DMS153 treated with DMSO at 0.1 percent for 48 hours (cell line): Measurements from ENCODE around the gene MAP1LC3B.
A peak's percentile ranks its signal among the peaks of the same experiment; 100 is the strongest.

Experiments
- DNase-seq: peaks from one replicate; lab custom pipeline; 2025; ENCODE audit not compliant: unreplicated experiment; lab: John Stamatoyannopoulos, UW

Gene MAP1LC3B

GRCh38 chr16:87391950-87392820, at the start of gene MAP1LC3B:
Gene MAP1LC3B, plus strand, starts transcription at chr16:87392336. Its CDS starts 92 bp downstream, at chr16:87392428.
- DNase-seq: peak; percentile 91

DNA sequence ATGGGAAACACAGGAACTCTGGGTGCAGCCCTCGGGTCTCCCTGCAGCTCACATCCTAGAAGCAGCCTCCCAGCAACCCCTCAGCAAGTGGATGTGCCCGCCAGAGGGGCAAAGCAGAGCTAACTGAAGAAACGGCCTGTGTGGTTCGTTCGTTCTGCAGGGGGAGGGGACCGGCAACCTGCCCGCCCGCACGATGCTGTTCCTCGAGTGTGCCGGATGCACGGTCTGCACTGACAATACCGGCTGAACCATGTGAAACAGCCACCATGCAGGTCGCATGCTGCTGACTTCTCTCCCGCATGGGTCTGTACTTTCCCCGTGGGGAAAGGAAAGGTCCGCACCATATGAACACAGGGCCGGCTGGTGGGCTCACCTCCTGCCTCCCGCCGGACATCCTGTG, 49.6 kb upstream of the MAP1LC3B start:
- DNase-seq: no peak

GRCh38 chr16:87342978-87343752, 49.0 kb upstream of the MAP1LC3B start:
- DNase-seq: no peak

DNA sequence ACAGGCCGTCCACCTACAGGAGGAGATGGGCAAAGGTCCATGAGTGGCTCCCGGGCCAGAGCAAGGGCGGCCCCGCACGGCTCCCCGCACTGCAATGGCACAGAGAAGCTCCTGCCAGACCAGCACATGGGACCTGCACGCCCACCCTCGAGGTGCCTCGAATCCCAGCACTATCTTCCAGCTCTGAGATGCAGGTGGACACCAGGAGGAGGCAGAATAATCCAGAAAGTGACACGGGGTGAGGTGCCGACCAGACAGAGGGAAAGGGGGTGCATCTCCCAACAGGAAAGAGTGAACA, 48.4 kb upstream of the MAP1LC3B start:
- DNase-seq: no peak

GRCh38 chr16:87344165-87344930, 47.8 kb upstream of the MAP1LC3B start:
- no peak for DNase-seq

DNA sequence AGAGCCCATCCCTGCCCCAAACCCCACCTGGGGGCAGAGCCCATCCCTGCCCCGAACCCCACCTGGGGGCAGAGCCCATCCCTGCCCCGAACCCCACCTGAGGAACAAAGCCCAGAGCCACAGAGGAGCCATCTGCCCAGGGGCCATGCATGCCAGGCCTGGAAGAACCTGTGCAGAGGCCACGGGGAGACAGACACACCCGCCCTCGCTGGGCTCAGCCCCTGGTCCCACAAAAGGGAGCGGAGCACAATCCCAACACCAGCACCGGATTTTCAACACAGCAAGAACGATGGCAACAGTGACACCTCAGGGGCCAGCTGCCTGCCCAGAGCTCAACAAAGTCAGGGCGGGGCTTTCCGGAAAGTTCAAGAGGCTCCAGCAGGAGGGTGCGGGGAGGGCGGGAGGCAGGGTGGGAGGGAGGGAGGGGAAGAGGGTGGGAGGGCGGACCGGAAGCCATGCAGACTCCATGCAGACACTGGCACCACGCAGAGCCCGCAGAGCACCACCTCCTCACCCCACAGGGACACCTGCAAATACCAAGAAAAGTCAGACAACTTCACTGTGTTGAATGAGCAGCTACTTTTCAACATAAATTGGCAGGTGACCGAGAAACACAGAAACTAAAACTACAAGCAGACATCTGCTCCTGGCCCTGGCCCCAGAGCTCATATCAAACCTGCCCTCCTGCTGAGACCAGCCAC, 47.1 kb upstream of the MAP1LC3B start:
- peak; percentile 66 for DNase-seq

DNA sequence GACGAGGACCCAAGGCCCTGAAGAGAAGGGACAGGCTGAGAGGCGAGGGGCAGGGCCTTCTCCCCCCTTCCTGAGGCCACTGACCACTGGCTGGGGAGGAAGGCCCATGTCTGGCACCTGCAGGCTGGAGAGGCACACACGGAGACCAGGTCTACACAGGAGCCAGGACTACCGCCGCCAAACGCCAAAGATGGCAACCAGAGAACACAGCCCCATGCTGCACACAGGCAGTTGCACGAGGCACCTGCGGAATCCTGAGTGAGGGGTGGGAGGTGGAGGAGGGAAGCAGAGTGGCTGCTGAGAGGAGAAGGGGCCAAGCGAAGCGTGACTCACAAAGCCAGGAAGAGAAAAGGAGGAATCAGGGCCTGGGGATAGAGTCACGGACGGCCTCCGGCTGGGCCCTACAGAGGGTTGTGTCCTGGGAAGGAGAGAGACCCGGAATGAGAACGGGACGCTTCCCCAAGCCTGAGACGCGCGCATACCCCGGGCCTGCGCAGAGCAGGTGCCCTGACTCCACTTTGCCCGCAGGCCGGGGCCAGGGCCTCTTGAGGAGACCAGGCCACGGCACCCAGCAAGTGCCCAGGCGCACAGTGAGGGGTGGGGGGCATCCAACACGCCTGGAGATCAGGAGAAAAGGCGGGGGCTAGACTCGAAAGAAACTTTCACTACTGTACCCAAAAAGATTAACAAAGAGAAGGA, 46.3 kb upstream of the MAP1LC3B start:
- no peak for DNase-seq

DNA sequence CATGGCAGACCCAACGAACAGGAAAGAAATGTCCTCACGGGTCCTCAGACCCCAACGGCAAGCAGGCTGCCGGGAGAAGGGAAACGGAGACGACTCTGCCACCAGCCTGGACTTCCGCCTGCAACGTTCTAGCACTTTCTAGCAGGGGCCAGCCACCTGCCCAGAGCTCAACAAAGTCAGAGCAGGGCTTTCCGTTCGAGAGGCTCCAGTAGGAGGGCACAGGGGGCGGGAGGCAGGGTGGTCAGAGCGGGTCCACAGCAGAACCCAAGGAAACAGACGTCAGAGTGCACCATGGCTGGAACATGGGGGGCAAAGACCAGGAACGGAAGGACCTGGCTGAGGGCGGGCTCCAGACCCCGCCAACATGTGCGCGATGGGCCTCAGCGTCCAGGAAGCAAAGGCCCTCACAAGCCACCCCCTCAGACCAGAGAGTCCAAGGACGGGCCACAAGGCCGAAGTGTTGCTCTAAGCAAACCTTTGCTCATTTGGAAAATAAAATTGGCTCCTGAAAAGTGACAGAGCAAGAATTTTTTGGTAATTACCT, 45.5 kb upstream of the MAP1LC3B start:
- DNase-seq: no peak

DNA sequence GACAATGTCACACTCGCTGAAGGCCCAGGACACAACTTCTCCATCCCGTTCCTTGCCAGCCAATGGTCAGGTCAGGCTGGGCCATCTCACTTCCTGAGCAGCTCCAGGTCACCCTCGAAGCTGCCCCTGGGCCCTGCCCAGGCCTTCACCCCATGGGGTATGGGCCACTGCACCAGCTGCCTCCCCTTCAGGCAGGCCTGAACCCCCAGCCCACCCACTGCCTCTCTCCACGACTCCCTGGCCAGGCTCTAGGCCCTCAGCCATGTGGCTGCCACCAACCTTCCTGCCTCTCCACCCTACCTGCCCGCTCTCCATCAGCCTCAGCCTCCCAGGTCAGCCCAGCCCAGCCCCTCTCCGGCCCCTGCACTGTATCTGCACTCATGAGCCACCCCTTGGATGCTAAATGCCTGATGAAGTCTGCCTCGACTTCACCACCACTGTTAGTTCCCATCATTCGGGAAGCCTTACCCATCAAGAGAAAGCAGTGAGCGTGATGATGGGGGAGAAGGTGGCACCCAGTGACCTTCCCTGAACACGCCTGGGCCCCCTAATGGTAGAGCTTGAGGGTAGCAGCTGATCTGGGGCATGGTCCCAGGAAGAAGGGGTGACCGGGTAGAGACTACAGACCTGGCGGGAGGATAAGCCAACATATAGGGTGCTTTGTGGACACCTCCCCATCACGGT, 44.1 kb upstream of the MAP1LC3B start:
- no peak for DNase-seq

DNA sequence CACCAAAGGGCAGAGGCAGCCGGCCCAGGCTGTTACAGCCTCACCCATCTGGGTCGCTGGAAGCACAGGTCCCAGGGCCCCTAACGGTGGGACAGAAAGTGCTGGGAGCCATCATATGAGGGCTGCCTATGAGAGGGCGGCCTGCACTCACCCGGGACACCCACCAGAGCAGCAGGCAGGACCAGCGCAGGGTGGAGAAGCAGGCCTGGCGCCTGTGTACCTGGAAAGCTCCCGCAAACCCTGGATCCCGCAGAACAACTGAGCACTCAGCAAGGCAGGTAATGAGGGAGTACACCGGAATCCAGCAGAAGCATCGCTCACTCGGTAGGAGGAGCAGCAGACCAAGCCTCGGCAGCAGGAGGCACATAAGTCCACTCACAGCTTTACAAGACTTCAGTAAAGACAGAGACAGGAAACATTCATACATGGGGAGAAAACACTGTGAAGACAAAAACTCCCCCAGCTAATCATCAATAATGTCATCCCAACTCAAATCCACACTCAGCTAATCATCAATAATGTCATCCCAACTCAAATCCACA, 43.4 kb upstream of the MAP1LC3B start:
- DNase-seq: no peak

DNA sequence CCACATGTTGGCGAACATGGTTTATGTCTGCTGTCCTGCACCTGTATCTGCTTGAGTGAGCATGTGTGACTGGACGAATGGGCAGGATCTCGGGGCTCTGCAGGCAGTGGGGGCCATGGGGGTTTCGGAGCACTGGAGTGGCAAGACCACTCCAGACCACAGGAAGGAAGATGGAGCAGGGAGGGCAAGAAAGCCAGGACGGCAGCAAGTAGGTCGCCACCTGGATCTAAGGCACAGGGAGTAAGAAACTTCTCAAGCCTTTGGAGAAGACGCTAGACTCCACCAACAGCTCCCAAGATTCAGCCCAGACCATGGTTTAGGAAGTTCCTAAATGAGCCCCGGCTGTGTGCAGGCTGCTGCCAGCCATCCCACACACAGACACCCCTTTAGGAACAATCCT, 42.1 kb upstream of the MAP1LC3B start:
- no peak for DNase-seq

DNA sequence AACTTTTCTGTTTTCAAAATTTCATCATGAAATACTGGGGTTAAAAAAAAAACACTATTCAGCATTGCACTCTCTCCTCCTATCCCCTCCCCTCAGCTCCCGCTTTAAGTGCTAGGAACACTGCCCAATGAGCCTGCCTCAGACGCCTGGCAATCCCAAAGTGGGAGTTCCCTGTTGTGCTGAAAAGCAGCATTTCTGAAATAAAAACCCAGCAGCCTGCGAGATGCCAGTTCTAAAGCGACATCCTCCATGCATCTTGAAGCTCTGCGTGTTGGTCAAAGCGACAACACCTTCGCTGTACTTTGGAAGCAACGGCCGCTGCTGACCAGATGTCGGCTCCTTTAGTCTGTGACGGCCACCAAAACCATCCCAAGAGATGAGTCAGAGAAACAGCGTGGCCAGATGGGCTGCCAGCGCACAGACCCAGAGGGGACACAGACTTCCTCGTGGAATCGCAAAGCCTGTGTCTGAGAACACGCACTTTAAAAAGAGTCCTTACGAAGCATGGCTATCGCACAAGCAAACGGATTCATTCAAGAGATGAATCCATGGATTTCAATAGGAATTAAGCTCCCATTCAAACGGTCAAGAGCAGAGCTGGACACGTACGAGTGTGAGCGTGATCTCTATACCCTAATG, 41.3 kb upstream of the MAP1LC3B start:
- DNase-seq: no peak

DNA sequence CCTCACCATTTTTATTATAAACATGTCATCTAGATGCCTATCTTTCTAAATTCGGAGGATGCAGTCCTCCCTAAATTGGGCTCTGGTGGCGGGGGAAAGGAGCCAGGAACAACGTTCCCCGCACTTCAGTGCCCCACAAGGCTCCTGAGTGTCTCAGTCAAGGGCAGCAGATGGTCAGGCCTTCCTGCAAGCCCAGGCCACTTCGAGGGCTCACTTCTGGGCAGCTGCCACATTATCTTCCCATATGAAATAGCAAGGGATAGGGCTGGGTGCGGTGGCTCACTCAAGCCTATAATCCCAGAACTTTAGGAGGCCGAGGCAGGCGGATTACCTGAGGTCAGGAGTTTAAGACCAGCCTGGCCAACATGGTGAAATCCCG, 40.8 kb upstream of the MAP1LC3B start:
- DNase-seq: no peak

GRCh38 chr16:87352818-87353217, 39.3 kb upstream of the MAP1LC3B start:
- DNase-seq: no peak

DNA sequence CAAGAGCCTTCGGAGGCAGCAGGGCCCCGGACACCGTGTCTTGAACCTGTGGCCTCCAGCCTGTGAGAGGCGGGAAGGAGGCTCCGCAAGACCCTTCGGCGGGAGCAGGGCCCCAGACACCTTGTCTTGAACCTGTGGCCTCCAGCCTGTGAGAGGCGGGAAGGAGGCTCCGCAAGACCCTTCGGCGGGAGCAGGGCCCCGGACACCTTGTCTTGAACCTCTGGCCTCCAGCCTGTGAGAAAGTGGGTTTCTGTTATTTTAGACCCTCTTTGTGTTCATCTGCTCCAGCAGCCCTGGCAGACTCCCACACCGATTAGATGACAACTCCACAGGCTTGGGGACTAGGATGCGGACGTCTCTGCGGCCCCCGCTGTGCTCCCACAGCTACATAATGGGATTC, 38.5 kb upstream of the MAP1LC3B start:
- no peak for DNase-seq

GRCh38 chr16:87356491-87356853, 35.7 kb upstream of the MAP1LC3B start:
- no peak for DNase-seq

- DNase-seq: no peak
Observed at GRCh38 chr16:87358250-87358649, 33.9 kb upstream of the MAP1LC3B start.

- DNase-seq: no peak
Observed at GRCh38 chr16:87358696-87359095, 33.4 kb upstream of the MAP1LC3B start.

GRCh38 chr16:87359121-87359520, 33.0 kb upstream of the MAP1LC3B start:
- DNase-seq: no peak
